Vagina (tissue), 2 donors: ENCODE measurements around the gene ANKRD34B.

Source experiments
- CTCF ChIP-seq, 3 experiments: fragments of 450-650 bp in 2 of 3; fragments of 200-600 bp in 1 of 3; sonication (generic) in 1 of 3; IDR thresholded peaks; one replicate each; pipeline ENCODE4 v1.5.1; 2017 to 2019; ENCODE audit warnings: antibody characterized with exemption in 3 of 3, mild to moderate bottlenecking in 2 of 3, moderate library complexity in 2 of 3
- POLR2A ChIP-seq, 2 donors: fragments of 450-650 bp; IDR thresholded peaks; one replicate each; pipeline ENCODE4 v1.6.1; 2017; ENCODE audit warnings: antibody characterized with exemption in 2 of 2, mild to moderate bottlenecking in 2 of 2, moderate library complexity in 2 of 2

DNA sequence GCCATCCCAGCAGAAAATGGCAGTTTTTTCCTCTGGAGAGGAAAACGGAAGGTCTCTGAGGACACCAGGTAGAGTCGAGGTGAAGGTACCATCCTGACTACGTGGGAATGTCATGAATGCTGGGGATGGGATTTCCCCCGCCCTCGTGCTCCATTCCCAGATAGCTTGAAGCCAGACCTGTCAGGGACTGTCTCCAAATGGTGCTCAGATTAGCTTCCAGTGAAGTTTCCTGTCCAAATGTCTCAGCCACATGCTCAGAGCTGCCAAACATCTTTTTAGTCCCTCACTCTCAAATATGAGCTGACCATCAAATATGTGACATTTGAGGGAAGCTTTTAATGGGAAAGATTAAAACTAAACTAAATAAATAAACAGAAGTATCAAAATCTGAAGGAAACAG, 7.6 kb upstream of the ANKRD34B start:
- TF ChIP-seq POLR2A (IDR thresholded peaks at IDR 0.05) (no peak), CTCF (IDR thresholded peaks at IDR 0.05) (no peak)
